Stimulated activated effector memory CD8-positive, alpha-beta T cell treated with anti-CD3 and anti-CD28 coated beads, Interleukin-12 subunit alpha, Interleukin-12 subunit beta, amount 100 ng/mL, for 72 hours (primary cell): ENCODE data around the gene MOCS1.

Experiments
- ATAC-seq: fragments of 150-1000 bp; cut with Tn5 transposase; 2 replicates; pipeline ENCODE4 v1.10.0; 2021
- DNase-seq, 2 donors: peaks; one replicate each; pipeline ENCODE4 v3.0.0; 2021 to 2022; ENCODE audit warnings: low spot score in 2 of 2
- H3K27ac Mint-ChIP-seq: one replicate; pipeline ENCODE4 v1.8.0; 2022; ENCODE audit warnings: mild to moderate bottlenecking, mixed read lengths
- H3K36me3 Mint-ChIP-seq: one replicate; pipeline ENCODE4 v1.8.0; 2022; ENCODE audit warnings: mild to moderate bottlenecking, mixed read lengths
- H3K4me1 Mint-ChIP-seq: one replicate; pipeline ENCODE4 v1.8.0; 2022; ENCODE audit warnings: mixed read lengths
- H3K4me3 Mint-ChIP-seq: one replicate; pipeline ENCODE4 v1.8.0; 2022; ENCODE audit warnings: mild to moderate bottlenecking, mixed read lengths
- H3K9me3 Mint-ChIP-seq: one replicate; pipeline ENCODE4 v1.8.0; 2022; ENCODE audit warnings: mixed read lengths

MOCS1 gene

GRCh38 chr6:39922821-39923220 is 11.4 kb downstream of the MOCS1 start:
- peaks cover 6% of the 10 kb centered on the region for H3K4me1 Mint-ChIP-seq
- H3K4me3 Mint-ChIP-seq: no peak overlapping the region
- H3K9me3 Mint-ChIP-seq: no peaks in the 10 kb centered on the region
- no peak for ATAC-seq
- no peak overlapping the region for H3K27ac Mint-ChIP-seq
- H3K36me3 Mint-ChIP-seq: peaks cover 5% of the 10 kb centered on the region
- no peak for DNase-seq

DNA sequence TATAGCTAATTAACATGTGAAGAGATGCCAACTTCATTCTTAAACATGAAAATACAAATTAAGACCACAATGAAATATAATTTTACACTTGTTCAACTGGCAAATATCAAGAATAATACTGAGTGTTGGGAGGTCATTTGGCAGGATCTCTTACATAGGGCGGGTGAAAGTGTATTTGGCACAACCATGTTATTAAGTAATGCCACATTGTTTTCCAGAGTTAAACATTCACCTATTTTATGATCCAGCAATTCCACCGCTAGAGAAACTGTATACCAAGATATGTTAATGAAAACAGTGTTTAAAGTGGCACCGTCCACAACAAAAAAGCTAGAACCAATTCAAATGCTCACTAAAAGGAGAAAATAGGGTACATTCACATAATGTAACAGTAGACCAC is 14.1 kb downstream of the MOCS1 start:
- ATAC-seq: no peak
- no peak for DNase-seq
- H3K27ac Mint-ChIP-seq: no peak overlapping the region
- H3K36me3 Mint-ChIP-seq: peaks cover 5% of the 10 kb centered on the region
- H3K9me3 Mint-ChIP-seq: no peaks in the 10 kb centered on the region
- no peak overlapping the region for H3K4me3 Mint-ChIP-seq
- no peaks in the 10 kb centered on the region for H3K4me1 Mint-ChIP-seq

GRCh38 chr6:39918831-39919230 is 15.4 kb downstream of the MOCS1 start:
- DNase-seq (no peak), ATAC-seq (no peak)
- H3K36me3 Mint-ChIP-seq: peaks cover 5% of the 10 kb centered on the region
- no peaks in the 10 kb centered on the region for H3K4me1 Mint-ChIP-seq
- H3K4me3 Mint-ChIP-seq: no peak overlapping the region
- no peak overlapping the region for H3K27ac Mint-ChIP-seq
- H3K9me3 Mint-ChIP-seq: no peaks in the 10 kb centered on the region

GRCh38 chr6:39917981-39918380 is 16.3 kb downstream of the MOCS1 start:
- no peak for ATAC-seq
- Mint-ChIP-seq H3K4me1 (no peaks in the 10 kb centered on the region), H3K9me3 (no peaks in the 10 kb centered on the region)

GRCh38 chr6:39917329-39917728 is 16.9 kb downstream of the MOCS1 start:
- H3K27ac Mint-ChIP-seq: no peak overlapping the region
- no peak for DNase-seq

More at GRCh38 chr6:39917981-39918380, 16.3 kb downstream of the MOCS1 start:
- peaks cover 5% of the 10 kb centered on the region for H3K36me3 Mint-ChIP-seq
- no peak for DNase-seq
- H3K27ac Mint-ChIP-seq: no peak overlapping the region
- H3K4me3 Mint-ChIP-seq: no peak overlapping the region

GRCh38 chr6:39915866-39916265 is 18.4 kb downstream of the MOCS1 start:
- no peaks in the 10 kb centered on the region for H3K4me1 Mint-ChIP-seq
- no peak for ATAC-seq
- peaks cover 5% of the 10 kb centered on the region for H3K36me3 Mint-ChIP-seq
- DNase-seq: no peak
- no peaks in the 10 kb centered on the region for H3K9me3 Mint-ChIP-seq
- H3K27ac Mint-ChIP-seq: no peak overlapping the region
- no peak overlapping the region for H3K4me3 Mint-ChIP-seq

More at GRCh38 chr6:39917329-39917728, 16.9 kb downstream of the MOCS1 start:
- Mint-ChIP-seq H3K4me3 (no peak overlapping the region), H3K9me3 (no peaks in the 10 kb centered on the region), H3K36me3 (peaks cover 5% of the 10 kb centered on the region), H3K4me1 (no peaks in the 10 kb centered on the region)
- no peak for ATAC-seq

- no peak overlapping the region for H3K27ac Mint-ChIP-seq
- DNase-seq: no peak
Observed at GRCh38 chr6:39914239-39914638, 20.0 kb downstream of the MOCS1 start.

GRCh38 chr6:39913391-39913916 is 20.8 kb downstream of the MOCS1 start:
- Mint-ChIP-seq H3K36me3 (peaks cover 3% of the 10 kb centered on the region), H3K9me3 (no peaks in the 10 kb centered on the region), H3K27ac (no peak overlapping the region), H3K4me1 (no peaks in the 10 kb centered on the region), H3K4me3 (no peak overlapping the region)
- ATAC-seq (no peak), DNase-seq (no peak)

More at GRCh38 chr6:39914239-39914638, 20.0 kb downstream of the MOCS1 start:
- Mint-ChIP-seq H3K36me3 (peaks cover 5% of the 10 kb centered on the region), H3K4me1 (no peaks in the 10 kb centered on the region), H3K9me3 (no peaks in the 10 kb centered on the region), H3K4me3 (no peak overlapping the region)
- ATAC-seq: no peak

GRCh38 chr6:39912446-39912845 is 21.8 kb downstream of the MOCS1 start:
- no peak for DNase-seq
- Mint-ChIP-seq H3K4me3 (no peak overlapping the region), H3K9me3 (no peaks in the 10 kb centered on the region), H3K36me3 (no peaks in the 10 kb centered on the region), H3K4me1 (no peaks in the 10 kb centered on the region), H3K27ac (no peak overlapping the region)
- ATAC-seq: no peak

- H3K9me3 Mint-ChIP-seq: no peaks in the 10 kb centered on the region
- no peak overlapping the region for H3K27ac Mint-ChIP-seq
- ATAC-seq: no peak
- no peaks in the 10 kb centered on the region for H3K4me1 Mint-ChIP-seq
- DNase-seq: no peak
- H3K36me3 Mint-ChIP-seq: no peaks in the 10 kb centered on the region
- no peak overlapping the region for H3K4me3 Mint-ChIP-seq
Observed at GRCh38 chr6:39911513-39912125, 22.6 kb downstream of the MOCS1 start.

DNA sequence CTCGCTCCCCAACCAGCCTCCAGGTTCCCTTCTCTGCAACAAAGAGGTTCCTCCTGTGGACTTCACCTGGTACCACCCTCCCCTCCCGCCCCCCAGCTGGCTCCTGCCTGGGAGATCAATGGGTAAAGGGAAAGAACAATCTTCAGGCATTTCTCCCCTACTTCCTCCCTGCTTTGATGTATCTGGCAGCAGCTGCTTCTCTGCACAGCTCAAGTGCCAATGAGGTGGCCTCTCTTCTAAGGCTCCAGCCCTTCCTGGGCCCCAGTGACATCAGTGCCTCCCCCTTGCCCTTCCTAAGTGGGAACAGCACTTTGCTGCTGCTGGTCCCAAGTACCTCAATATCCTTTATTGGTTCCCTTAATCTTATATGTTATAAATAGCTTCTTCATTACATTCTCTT is 23.5 kb downstream of the MOCS1 start:
- Mint-ChIP-seq H3K4me1 (no peaks in the 10 kb centered on the region), H3K4me3 (no peak overlapping the region), H3K9me3 (no peaks in the 10 kb centered on the region), H3K36me3 (no peaks in the 10 kb centered on the region), H3K27ac (no peak overlapping the region)
- ATAC-seq (no peak), DNase-seq (no peak)

DNA sequence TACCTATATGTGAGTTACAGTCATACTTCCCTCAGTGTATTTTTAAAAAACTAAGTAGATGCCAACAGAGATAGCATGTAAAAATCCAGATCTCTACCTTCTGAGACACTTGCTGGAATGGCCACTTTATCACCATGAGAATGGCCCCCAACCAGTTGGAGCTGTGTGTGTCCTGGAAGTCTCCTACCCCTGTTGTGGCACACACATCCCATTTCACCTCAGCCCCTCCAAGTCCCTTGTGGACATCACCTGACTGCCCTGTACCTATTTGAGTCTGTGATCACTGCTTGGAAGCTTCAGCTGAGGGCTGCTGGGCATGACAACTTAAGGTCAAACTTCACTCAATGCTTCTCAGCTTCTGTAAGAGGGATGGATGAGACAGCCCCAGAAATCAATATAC is 24.1 kb downstream of the MOCS1 start:
- ATAC-seq: no peak
- no peak overlapping the region for H3K27ac Mint-ChIP-seq
- no peaks in the 10 kb centered on the region for H3K9me3 Mint-ChIP-seq
- H3K4me1 Mint-ChIP-seq: no peaks in the 10 kb centered on the region
- no peak overlapping the region for H3K4me3 Mint-ChIP-seq
- DNase-seq: no peak
- H3K36me3 Mint-ChIP-seq: no peaks in the 10 kb centered on the region

GRCh38 chr6:39909701-39910100 is 24.6 kb downstream of the MOCS1 start:
- H3K4me3 Mint-ChIP-seq: no peak overlapping the region
- ATAC-seq: no peak

GRCh38 chr6:39908838-39909583 is 25.3 kb downstream of the MOCS1 start:
- no peak overlapping the region for H3K4me3 Mint-ChIP-seq
- no peaks in the 10 kb centered on the region for H3K4me1 Mint-ChIP-seq
- H3K27ac Mint-ChIP-seq: no peak overlapping the region
- ATAC-seq (no peak), DNase-seq (no peak)
- H3K36me3 Mint-ChIP-seq: no peaks in the 10 kb centered on the region
- H3K9me3 Mint-ChIP-seq: no peaks in the 10 kb centered on the region

More at GRCh38 chr6:39909701-39910100, 24.6 kb downstream of the MOCS1 start:
- H3K36me3 Mint-ChIP-seq: no peaks in the 10 kb centered on the region
- no peak for DNase-seq
- no peaks in the 10 kb centered on the region for H3K9me3 Mint-ChIP-seq
- no peak overlapping the region for H3K27ac Mint-ChIP-seq
- no peaks in the 10 kb centered on the region for H3K4me1 Mint-ChIP-seq

DNA sequence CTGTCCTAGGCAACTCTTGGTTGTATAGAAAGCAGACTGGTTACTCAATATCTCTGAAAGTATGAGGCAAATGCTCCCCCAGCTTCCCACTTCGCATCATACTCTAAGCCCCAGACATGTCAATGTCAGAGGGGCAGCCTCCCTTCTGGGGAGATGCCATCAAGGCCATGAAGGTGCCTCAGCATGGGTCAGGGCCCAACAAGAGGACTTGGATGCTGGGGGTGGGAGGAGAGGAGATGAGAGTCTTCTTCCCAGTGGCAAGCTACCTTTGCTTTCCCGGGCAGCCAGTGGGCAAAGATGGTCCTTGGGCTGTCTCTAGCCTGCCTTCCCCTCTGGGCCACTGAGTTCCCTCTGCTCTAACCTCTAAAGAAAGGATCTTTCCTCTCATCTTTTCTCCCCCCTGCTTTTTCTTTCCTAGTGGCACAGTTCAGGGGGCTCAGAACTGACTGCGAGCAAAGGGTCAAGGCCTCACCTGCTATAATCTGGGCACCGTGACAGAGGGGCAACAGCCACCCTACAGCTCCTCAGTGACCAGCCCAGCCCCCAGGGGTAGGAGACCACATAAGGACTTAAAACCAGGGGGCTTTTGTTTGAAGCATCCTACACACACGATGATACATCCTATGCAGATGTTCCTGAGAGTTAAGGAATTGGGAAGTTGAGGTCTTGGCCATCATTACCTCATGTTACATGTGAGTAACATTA is 26.2 kb downstream of the MOCS1 start:
- Mint-ChIP-seq H3K36me3 (no peaks in the 10 kb centered on the region), H3K4me1 (no peaks in the 10 kb centered on the region), H3K4me3 (no peak overlapping the region), H3K9me3 (no peaks in the 10 kb centered on the region), H3K27ac (no peak overlapping the region)
- no peak for DNase-seq
- ATAC-seq: no peak
